Upper lobe of right lung (tissue), 1 donor: ENCODE results near the gene DLG5. TPM values are rescaled to one million over a fixed set of nuclear protein-coding genes. Genes with fewer than 3 reads are reported as not detected.
A peak's percentile ranks its signal among the peaks of the same experiment; 100 is the strongest.

Experiments used
- ATAC-seq: fragments of 200-7000 bp; cut with Tn5 transposase; one replicate; pipeline ENCODE4 v1.9.1; 2020; ENCODE audit warnings: mild to moderate bottlenecking, moderate library complexity
- DNase-seq: peaks from one replicate; pipeline ENCODE4 v3.0.0-alpha.2; 2020
- H3K27ac ChIP-seq: fragments of 200-600 bp; one replicate; pipeline ENCODE4 v1.8.0; 2022
- H3K27me3 ChIP-seq: fragments of 200-600 bp; one replicate; pipeline ENCODE4 v1.8.0; 2022; ENCODE audit warnings: mild to moderate bottlenecking
- H3K36me3 ChIP-seq: fragments of 200-600 bp; one replicate; pipeline ENCODE4 v1.8.0; 2022
- H3K4me1 ChIP-seq: fragments of 200-600 bp; one replicate; pipeline ENCODE4 v1.8.0; 2022
- H3K4me3 ChIP-seq: fragments of 200-600 bp; one replicate; pipeline ENCODE4 v1.8.0; 2022; ENCODE audit warnings: mild to moderate bottlenecking
- H3K9me3 ChIP-seq: fragments of 200-600 bp; one replicate; pipeline ENCODE4 v1.8.0; 2022
- CTCF ChIP-seq: fragments of 200-600 bp; IDR thresholded peaks from one replicate; pipeline ENCODE4 v1.8.0; 2022; ENCODE audit warnings: antibody characterized with exemption
- intact Hi-C: fragments of 100-400 bp; cut with DNase I; formaldehyde crosslinking; loops from one replicate; pipeline ENCODE4 v1.11.0; 2022
- total RNA-seq: library from RNA; stranded (reverse); fragmentation: NEBNext Ultra II Directional; extraction: Animal tissue kit (Norgen Biotek cat#: 25700); gene quantifications from one replicate; pipeline ENCODE4 v1.2.1, GENCODE V29; 2021
- donor health status: DM: no; HTN: yes; CAD: no; lungs with severe emphysema.

Gene DLG5
- total RNA-seq, 1 donor from 2014 or later = 19.3 TPM

GRCh38 chr10:77879710-77880109 lies 46.8 kb downstream of the DLG5 start:
- no peak for TF ChIP-seq CTCF
- H3K27ac ChIP-seq = no peak overlapping the region

DNA sequence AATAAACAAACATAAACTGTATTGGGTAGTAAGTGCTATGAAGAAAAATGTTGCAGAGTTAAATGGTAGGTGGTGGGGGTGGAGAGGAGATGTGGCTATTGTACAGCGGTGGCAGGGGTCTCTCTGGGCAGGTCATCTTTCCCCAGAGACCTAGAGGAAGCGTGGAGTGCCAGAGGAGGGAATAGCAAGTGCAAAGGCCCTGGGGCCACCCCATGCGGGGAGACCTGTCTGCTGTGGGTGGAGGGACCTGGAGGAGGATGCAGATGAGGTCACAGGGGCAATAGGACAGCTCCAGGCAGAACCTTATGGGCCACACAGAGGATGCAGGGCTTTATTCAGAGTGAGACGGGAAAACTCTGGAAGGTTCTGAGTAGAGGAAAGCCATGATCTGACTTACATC lies 47.5 kb downstream of the DLG5 start:
- DNase-seq (no peak), ATAC-seq (no peak)
- Histone ChIP-seq H3K27ac (no peak overlapping the region), H3K36me3 (no peaks in the 10 kb centered on the region), H3K9me3 (no peaks in the 10 kb centered on the region), H3K4me1 (peaks cover 22% of the 10 kb centered on the region), H3K4me3 (no peak overlapping the region), H3K27me3 (no peaks in the 10 kb centered on the region)
- TF ChIP-seq CTCF = no peak
- intact Hi-C loops = no loop called here

More at GRCh38 chr10:77879710-77880109, 46.8 kb downstream of the DLG5 start:
- Histone ChIP-seq H3K4me3 (no peak overlapping the region), H3K36me3 (no peaks in the 10 kb centered on the region), H3K9me3 (no peaks in the 10 kb centered on the region), H3K4me1 (peaks cover 17% of the 10 kb centered on the region), H3K27me3 (no peaks in the 10 kb centered on the region)
- intact Hi-C loops = no loop called here
- no peak for DNase-seq
- ATAC-seq = no peak

- H3K27ac ChIP-seq = no peak overlapping the region
- peak; percentile 63 for ATAC-seq
These were observed 48.9 kb downstream of the DLG5 start for GRCh38 chr10:77877441-77878344.

GRCh38 chr10:77875730-77876129 lies 50.8 kb downstream of the DLG5 start:
- Histone ChIP-seq H3K27me3 (no peaks in the 10 kb centered on the region), H3K36me3 (no peaks in the 10 kb centered on the region), H3K4me3 (no peak overlapping the region), H3K27ac (no peak overlapping the region), H3K4me1 (peaks cover 33% of the 10 kb centered on the region), H3K9me3 (no peaks in the 10 kb centered on the region)
- no peak for TF ChIP-seq CTCF
- intact Hi-C loops = no loop called here
- DNase-seq (no peak), ATAC-seq (no peak)

More at GRCh38 chr10:77877441-77878344, 48.9 kb downstream of the DLG5 start:
- Histone ChIP-seq H3K36me3 (no peaks in the 10 kb centered on the region), H3K4me1 (peaks cover 29% of the 10 kb centered on the region), H3K27me3 (no peaks in the 10 kb centered on the region), H3K4me3 (no peak overlapping the region), H3K9me3 (no peaks in the 10 kb centered on the region)
- no peak for TF ChIP-seq CTCF
- no peak for DNase-seq
- intact Hi-C loops = no loop called here

GRCh38 chr10:77874872-77875271 lies 51.7 kb downstream of the DLG5 start:
- H3K4me1 ChIP-seq = peaks cover 33% of the 10 kb centered on the region
- no peak overlapping the region for H3K27ac ChIP-seq
- DNase-seq (no peak), ATAC-seq (no peak)
- no peak overlapping the region for H3K4me3 ChIP-seq
- no peaks in the 10 kb centered on the region for H3K27me3 ChIP-seq
- intact Hi-C loops = no loop called here
- TF ChIP-seq CTCF = no peak
- no peaks in the 10 kb centered on the region for H3K9me3 ChIP-seq
- H3K36me3 ChIP-seq = no peaks in the 10 kb centered on the region
